Fibroblast of the aortic adventitia (primary cell): ENCODE measurements around the gene C6orf47. TPM values are rescaled to one million over a fixed set of nuclear protein-coding genes. Genes with fewer than 3 reads are reported as not detected.

Source experiments
- DNase-seq: peaks from one replicate; pipeline ENCODE4 v3.0.0-alpha.2; 2010; ENCODE audit warnings: low read depth
- H3K4me3 ChIP-seq: 2 replicates; pipeline ENCODE4 v1.5.1; 2011; ENCODE audit warnings: low read depth, mild to moderate bottlenecking, control low read depth, low read length, moderate library complexity
- total RNA-seq: library from RNA; depleted of rRNA; stranded (reverse); fragments of >200 nt; gene quantifications from 2 replicates; pipeline ENCODE4 v1.2.3, GENCODE V29; 2012; ENCODE audit warnings: low replicate concordance
- TF ChIP-seq, protein P1 (sequence below): IDR thresholded peaks from 2 replicates; pipeline ENCODE4 v1.5.1; 2011; ENCODE audit warnings: mild to moderate bottlenecking, low read length, control low read depth, inconsistent platforms; ENCODE audit not compliant: insufficient read depth

C6orf47 gene
- total RNA-seq, 1 donor, result 18.4 TPM

- no peak overlapping the region for H3K4me3 ChIP-seq
- TF ChIP-seq, protein P1, sequence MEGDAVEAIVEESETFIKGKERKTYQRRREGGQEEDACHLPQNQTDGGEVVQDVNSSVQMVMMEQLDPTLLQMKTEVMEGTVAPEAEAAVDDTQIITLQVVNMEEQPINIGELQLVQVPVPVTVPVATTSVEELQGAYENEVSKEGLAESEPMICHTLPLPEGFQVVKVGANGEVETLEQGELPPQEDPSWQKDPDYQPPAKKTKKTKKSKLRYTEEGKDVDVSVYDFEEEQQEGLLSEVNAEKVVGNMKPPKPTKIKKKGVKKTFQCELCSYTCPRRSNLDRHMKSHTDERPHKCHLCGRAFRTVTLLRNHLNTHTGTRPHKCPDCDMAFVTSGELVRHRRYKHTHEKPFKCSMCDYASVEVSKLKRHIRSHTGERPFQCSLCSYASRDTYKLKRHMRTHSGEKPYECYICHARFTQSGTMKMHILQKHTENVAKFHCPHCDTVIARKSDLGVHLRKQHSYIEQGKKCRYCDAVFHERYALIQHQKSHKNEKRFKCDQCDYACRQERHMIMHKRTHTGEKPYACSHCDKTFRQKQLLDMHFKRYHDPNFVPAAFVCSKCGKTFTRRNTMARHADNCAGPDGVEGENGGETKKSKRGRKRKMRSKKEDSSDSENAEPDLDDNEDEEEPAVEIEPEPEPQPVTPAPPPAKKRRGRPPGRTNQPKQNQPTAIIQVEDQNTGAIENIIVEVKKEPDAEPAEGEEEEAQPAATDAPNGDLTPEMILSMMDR, result no peak
- DNase-seq, result no peak
Observed at GRCh38 chr6:31687860-31688693, 27.5 kb upstream of the C6orf47 start.

DNA sequence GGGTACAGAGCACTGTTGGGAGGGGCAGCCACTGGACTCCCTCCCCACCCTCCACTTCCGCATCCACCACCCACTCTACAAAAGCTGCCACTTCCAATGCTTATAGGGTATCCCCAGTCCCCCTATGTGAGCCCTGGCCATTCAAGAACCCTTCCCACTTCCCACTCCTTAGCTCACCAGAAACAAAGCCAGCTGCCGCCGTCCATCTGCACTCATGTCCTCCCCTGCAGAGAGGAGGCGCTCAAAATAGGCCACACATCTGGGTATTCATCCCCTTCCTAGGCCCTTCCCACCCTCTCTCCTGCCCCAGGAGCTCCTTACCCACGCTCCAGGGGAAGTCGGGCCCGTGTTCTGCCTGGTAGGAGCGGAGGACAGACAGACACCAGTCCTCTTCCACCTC is 26.7 kb upstream of the C6orf47 start:
- no peak for DNase-seq
- no peak overlapping the region for H3K4me3 ChIP-seq
- TF ChIP-seq, protein P1, result no peak

GRCh38 chr6:31686483-31686882 is 25.9 kb upstream of the C6orf47 start:
- no peak for DNase-seq
- TF ChIP-seq, protein P1, result no peak
- no peak overlapping the region for H3K4me3 ChIP-seq

GRCh38 chr6:31683591-31683990 is 23.0 kb upstream of the C6orf47 start:
- TF ChIP-seq, protein P1, result no peak
- no peak for DNase-seq
- no peak overlapping the region for H3K4me3 ChIP-seq

DNA sequence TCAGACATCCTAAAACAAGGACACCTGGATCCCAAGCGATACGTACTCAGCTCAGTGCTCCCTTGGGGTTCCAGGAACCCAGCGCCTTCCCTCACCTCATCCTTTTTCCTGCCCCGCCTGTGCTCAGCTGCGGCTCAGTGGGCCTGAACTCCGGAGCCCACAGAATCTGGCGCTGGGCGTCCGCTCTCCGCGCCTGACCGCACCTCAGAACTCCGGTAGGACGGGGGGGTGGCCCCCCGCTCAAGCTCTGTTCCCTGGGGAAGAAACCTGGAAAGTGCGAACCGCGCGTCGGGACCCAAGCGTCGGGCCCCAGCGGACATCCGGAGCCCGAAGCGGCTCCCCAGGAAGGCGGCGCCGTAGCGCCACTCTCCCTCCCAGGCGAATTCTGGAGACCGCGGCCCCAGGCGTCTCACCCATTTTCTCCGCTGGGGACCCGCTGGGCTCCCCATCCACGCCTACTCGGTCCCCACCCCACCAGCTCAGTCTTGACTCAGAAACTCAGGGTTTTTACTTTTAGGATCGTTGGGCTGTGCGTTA is 20.6 kb upstream of the C6orf47 start:
- peak overlapping the region; percentile 60 for H3K4me3 ChIP-seq
- TF ChIP-seq, protein P1, result peak; percentile 20
- DNase-seq, result peak; percentile 24

- peak within 1 kb of the TSS; percentile 60 for H3K4me3 ChIP-seq
- DNase-seq, result peak; percentile 92
- TF ChIP-seq, protein P1, result peak; percentile 85
Observed at GRCh38 chr6:31680226-31681134, 19.9 kb upstream of the C6orf47 start, which contains the start of gene LY6G5C. Gene LY6G5C (minus strand): TSS chr6:31681067. CDS start chr6:31680373, 694 bp downstream.
